HG03280 (cell line): ENCODE measurements around the gene RGS6.
A peak's percentile ranks its signal among the peaks of the same experiment; 100 is the strongest.
"Not testable (repeated sequence)": the region's sequence is repeated elsewhere in the genome, so short reads cannot be mapped to it uniquely, and the experiment has no call there.

Experiments
- ATAC-seq: cut with Tn5 transposase; IDR thresholded peaks from one replicate; pipeline ENCODE4 v1.9.1; 2021; ENCODE audit warnings: mild to moderate bottlenecking, moderate library complexity; ENCODE audit not compliant: unreplicated experiment

The RGS6 gene

DNA sequence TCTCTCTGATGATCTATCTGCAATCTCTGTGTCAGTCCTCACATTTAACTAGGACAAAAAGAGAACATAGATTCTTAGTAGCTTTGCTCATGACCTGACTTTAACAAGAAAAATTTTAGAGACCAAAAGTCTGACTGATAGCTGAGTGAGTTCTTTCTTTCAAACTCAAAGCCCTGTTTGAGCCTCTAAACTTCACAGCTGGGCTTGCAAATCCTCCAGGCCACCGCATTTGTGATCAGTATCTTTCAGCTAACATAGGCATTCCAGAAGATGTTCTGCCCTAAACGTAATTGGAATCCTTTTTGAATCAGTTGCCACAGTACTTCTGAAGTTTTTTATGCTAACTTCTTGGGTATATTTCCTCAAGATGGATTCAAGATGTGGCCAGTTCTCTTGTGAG is 502.6 kb downstream of the RGS6 start:
- ATAC-seq = no peak

DNA sequence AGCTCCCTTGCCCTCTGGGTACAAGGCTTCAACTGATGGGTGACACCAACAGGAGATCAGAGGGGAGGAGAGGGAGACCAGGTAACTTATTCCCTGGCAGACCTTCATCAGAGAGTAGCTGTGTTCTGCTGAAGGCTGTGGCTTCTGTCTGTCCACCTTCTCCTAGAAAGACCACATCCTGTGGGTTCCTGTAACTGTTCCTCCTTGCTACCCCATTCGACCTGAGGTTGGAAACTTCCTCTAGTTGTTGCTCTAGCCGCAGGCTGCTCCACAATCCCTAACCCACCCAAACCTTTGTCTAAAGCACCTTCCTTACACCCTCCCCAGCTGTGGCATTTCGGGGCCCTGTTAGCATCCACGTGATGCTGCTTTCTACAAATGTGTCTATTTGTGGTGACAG is 507.5 kb downstream of the RGS6 start:
- ATAC-seq = no peak

DNA sequence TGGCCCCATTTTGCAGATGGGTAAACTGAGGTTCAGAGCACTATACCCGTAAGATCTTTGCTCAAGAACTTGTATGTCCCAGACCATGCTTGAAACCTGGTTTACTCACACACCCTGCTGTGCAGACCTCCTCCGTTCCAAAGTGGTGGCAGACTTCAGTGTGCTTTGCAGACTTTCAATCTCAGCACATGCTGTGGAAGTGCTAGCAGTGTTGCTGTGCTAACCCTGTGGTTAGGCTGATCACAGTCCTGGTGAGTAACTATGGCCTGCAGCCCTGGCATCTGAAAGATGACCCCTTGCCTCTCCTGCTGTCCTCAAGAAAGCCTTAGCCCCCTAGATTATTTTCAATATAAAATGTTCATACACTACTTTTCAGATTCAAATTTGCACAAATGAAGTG is 511.0 kb downstream of the RGS6 start:
- ATAC-seq = no peak

DNA sequence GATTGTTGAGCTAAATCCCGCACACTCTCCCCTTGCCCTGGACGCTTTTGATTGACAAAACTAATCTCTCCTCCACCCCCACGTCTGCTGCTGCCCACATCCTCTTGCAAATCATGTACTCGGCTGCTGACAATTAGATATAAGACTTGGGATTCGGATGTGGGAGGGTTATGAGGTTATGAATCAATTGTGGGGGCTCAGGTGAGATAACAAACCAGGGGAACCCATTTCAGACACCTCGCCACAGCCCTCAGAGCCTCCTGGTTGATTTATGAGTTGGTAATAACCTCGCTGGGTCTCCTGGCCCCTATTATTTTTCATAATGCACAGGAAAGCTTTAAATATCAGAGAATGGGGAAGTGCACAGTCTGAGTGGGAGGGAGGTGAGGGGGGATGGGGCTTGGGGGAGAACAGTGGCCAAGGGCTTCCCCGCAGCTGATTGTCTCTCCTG is 511.8 kb downstream of the RGS6 start:
- ATAC-seq = no peak

DNA sequence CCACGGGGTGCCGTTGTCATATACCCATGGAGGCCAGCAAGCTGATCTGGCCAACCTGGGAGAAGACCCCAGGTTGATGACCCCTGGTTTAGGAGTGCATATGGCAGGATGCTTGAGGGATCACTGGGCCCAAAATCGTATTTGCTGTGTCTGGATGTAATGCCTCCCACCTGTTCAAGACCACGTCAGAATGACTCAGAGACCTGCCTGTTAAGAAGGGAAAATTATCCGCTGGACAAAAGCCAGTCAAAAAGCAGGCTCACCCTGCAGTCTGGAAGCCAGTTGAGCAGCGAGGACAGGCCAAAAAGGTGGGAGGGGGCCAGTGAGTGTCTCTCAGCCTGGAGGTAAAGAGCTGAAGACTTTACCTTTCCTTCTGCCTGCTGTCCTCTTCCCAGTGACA is 512.5 kb downstream of the RGS6 start:
- no peak for ATAC-seq

DNA sequence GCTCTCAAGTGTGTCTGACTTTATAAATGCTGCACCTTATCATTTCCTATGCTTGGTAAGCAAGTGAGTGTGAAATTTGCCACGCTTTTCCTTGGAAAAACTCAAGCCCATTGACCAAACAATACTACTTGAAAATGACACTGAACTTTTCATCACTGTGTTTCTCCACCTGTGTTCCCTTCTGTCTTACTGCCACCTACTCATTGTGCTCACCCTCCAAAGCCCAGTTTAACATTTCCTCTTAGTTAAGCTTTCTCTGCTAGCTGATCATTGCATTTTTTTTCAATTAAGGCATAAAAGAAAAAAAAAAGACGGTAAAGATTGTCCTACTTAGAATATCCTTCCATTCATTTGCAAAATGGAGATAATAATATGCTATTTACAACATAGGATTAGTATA is 516.0 kb downstream of the RGS6 start:
- no peak for ATAC-seq

DNA sequence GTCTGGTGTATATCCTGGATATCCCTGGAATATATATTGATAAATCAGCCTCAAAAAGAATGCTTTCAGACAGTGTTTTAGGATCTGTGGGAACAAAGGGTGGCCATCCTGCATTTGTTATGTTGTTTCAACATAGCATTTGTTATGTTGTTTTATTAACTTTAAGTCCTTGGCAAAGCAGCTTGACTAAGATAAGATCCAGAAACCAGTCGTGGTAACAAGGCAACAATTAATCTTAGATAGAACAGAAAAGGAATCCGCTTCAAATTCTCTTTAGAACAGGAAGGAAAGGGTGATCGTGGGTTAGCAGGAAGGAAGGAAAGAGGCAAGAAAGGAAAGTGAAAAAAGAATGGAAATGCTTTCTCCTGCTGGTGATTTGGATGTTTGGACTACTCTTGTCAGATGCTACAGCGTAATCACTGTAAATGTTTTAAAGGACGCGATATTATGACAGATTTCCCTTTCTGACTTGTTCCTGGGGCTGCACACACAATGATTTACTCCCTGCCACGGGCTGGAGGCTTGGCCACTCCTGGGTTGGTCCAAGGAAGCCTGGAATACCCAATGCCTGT is 518.3 kb downstream of the RGS6 start:
- no peak for ATAC-seq

DNA sequence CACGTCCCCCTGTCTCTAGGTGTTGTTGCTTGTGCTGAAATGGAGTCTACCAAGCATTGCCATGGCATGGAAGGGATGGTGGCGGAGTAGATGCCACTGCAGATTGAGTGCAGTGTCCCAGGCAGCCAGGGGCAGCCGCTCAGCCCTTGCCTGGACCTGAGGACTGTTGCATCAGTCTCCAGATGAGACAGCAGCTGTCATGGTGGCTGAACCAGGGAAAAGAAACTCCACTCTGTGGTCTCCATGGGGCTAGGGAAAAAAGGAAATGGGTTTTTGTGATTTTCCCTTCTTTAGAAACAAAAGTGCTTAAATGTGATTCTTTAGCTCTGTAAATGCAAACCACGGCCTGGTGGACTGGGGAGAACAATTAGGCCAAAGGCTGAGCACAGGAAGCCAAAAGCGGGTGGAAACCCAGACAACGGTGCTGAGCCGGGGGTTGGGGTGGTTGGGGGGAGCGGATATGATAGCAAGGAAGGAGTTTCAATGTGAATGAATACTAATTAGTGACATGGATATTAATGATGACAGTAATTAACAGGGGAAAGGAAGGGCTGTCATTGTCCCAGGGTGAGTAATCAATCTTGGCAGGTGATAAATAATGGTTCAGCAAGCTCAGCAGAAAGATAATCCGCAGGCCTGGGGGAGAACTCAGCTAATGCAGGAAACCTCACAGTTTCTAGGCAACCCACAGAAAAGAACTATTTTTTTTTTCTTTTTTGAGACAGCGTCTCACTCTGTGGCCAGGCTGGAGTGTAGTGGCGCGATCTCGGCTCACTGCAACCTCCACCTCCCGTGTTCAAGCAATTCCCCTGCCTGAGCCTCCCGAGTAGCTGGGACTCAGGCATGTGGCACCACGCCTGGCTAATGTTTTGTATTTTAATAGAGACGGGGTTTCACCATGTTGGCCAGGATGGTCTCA is 519.1 kb downstream of the RGS6 start:
- ATAC-seq = peak; percentile 52

DNA sequence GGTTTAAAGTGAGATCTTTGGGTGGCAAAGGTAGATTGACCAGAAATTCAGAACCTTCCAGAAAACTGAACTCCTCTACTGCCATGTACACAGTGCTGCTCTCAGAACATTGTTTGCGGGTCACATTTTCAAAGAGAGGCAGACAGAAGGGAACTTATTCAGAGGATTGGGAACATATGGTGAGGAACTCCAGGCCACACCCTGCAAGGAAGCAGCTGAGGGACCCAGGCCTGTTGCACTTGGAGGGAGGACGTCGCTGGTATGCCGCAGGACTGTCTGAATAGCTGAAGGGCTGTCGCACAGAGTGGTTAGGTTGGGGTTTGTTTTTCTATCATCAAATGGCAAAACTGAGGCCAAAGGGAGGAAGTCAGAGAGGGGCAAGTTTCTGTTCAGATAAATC is 520.5 kb downstream of the RGS6 start:
- ATAC-seq = no peak

DNA sequence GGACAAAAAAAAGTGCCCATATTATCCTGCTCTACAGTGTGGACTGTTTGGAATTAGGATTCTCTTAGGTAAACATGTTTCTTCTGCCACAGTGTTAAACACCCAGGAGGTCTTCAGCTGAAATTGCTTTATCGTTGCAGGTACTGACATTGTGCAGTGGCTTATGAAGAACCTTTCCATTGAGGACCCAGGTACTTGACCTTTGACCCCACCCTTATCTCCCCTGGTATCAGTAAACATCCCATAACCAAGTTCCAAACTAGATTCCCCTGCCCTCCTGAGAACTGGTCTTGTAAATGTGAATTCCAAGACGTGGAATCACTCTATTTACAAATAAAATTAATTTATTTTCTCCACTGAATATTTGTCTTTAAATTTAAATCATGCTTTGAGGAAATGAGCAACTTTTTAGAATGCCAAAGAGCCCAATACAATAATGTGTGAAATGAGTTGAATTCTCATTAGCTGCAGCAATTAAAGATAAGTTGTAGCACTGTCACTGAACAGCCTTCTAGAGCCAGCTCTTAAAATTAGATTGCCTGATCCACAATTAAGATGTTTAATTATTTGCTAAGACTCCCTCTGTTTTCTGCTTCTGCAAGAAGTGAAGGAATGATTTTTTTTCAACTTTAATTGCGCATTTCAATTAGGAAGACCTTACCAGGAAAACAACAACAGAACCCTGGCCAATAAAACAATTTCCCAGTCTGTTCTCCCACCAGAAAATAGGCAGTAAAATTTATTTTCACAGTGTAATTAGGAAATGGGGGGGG is 522.3 kb downstream of the RGS6 start:
- ATAC-seq = no peak

DNA sequence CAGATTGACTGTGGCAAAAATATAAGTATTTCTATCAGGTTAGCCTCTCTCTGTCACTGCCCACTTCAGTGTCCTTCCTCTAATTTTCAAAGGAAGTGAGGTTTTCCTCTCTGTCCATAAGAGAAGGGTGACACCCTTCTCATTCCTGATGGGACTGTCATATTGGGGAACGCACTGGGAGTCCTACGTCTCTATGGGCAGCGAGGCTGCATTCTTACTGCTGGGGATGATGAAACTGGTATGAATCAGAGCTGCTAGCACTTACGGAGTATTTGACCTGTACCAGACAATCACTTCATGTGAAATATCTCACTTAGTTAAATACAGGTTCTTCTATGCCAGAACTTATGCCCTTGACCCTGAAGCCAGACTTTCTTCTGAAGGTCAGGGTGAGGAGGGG is 525.4 kb downstream of the RGS6 start:
- ATAC-seq = no peak

DNA sequence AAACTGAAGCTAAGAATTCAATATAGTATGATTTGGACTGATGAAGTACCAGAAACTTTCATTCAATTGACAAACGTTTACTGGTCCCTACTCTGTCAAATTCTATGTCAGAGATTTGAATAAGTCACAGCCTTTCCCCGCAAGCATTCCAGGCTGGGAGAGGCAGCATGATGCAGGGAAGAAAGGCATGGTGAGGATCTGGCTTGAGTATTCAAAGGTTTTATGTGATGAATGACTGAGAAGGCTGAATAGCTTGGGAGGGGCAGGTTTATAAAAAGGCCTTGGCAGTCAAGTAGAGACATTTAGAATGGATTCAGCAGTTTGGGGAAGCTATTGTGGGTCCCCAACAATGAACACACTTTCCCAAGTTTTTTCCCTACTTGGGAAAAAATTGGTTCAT is 529.8 kb downstream of the RGS6 start:
- ATAC-seq = no peak

DNA sequence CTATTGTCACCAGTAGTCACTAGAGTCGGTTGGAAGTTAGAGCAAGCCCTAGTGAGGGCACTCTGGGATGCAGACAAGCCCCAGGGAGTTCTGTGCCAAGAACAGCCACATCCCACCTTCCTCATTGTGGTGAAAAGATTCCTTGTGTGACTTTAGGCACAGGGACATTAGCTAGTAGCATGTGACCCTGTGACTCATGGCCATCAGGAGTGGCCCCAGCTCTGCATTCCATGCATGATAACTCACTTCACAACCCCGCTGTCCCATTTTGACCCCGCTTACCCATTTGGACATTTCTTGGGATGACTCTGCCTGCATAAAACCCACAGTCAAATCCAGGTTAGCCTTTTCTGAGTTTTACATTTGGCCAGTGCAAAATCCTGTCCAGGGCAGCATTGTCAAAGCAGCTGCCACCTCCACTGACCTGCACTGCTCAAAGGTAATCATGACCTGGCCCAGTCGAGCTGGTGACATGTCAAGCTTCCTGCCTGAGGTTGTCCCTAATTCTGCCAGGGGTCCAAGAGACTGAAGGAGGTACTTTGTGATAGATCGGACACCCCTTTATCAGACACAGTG is 531.1 kb downstream of the RGS6 start:
- no peak for ATAC-seq

DNA sequence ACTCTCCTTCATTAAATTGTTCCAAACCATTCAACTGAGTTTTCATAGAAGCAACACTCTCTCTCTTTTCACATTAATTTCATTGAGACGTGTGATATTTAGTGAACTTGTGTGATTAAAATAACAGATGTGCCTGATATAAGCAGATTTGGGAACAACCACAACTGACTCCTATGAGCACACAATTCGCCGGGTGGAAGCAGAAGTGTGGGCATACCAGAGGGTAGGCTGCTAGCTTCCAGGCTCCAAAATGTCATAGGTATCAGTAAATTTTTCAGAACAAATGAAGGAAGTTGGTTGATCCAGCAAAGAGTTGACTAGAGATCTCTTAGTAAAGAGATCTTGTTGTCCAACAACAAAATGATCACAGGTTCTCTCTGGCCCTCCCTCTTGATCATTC is 532.0 kb downstream of the RGS6 start:
- no peak for ATAC-seq

DNA sequence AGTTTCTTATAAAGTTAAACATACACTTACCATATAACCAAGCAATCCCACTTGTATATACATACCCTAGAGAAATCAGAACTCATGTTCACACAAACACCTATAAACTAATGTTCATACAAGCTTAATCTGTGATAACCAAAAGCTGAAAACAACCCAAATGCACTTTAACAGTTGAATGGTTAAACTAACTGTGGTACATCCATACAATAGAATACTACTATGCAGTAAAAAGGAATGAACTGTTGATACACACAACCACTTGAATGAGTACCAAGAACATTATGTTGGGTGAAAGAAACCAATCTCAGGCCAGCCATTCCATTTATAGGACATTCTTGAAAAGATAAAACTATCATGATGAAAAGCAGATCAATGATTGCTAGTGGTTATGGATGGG is 534.1 kb downstream of the RGS6 start:
- no peak for ATAC-seq

DNA sequence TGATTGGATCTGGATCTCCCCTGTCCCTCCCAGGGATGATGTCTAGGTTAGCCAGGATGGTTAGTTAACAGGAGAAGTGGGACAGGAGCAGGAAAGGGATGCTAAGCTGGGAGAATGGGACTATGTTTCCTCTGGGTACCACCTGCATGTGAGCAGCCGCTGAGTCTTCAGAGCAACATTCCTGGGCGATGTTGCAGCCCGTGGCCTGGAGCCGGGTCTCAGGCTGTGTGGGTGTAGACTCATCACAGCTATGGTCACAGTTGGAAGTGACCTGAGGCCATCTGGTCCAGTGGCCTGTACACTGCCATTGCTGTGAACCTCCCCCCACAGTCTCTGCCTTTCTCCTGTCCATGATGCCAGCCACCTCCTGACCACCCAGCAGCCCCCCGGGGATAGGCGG is 539.1 kb downstream of the RGS6 start:
- no peak for ATAC-seq

DNA sequence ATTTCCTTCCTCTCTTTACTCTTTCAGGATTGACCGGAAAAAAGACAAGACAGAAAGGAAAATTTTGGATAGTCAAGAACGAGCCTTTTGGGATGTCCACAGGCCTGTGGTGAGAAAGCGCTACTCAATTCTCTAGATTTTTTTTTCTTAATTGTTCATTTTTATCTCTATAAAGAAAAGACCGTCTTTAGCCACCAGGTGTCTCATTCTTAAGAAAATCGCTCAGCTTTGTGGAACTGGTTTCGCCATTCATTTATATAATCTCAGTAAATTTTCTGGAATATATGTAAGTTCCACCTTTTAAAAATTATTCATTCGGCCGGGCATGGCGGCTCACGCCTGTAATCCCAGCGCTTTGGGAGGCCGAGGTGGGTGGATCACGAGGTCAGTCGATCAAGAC is 540.6 kb downstream of the RGS6 start:
- no peak for ATAC-seq

DNA sequence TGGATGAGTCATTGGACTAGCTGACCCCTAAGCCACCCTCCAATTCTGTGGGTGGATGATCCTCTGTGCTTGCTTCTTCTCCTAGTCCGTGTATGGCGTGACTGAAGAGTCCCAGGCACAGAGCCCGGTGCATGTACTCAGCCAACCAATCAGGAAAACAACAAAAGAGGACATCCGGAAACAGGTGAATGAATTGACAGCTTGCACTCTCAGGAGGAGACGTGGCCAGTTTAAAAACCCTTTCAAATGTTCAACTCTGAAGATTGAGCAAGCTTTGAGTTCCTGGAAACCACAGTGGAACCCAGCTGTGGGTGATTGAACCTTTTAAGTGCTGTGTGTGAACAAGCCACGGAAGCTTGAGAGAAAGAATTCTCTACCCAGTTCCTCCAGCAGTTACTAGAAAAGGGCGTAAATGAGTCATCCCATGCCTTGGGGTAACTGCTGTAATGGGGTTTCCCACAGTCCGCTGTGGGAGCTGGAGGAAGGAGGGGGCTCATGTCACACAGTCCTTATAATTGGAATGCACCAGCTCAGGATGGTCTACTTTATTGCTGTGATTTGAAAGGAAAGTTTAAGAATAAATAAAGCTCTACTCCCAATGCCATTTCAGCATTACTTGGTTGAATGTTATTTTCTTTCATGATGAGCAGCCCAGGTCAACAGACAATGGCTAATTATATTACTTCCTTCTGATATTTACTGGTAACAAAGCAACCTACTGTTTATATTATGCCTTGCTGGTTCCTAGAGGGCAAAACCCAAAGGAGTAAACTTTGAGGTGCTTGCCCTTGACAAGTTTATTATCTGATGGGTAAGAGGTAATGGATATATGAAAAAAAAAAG is 544.6 kb downstream of the RGS6 start:
- ATAC-seq = peak; percentile 77

DNA sequence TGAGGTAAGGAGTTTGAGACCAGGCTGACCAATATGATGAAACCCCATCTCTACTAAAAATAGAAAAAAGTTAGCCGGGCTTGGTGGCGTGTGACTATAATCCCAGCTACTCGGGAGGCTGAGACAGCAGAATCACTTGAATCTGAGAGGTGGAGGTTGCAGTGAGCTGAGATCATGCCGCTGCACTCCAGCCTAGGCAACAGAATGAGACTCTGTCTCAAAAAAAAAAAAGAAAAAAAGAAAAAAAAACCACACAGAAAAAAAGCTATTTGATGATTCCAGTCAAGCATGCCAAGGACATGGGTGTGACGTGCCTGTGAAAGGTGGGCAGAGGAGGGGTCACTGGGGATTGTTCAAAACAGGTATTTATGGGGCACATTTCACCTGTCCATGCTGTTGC is 545.3 kb downstream of the RGS6 start:
- not testable (repeated sequence) for ATAC-seq

DNA sequence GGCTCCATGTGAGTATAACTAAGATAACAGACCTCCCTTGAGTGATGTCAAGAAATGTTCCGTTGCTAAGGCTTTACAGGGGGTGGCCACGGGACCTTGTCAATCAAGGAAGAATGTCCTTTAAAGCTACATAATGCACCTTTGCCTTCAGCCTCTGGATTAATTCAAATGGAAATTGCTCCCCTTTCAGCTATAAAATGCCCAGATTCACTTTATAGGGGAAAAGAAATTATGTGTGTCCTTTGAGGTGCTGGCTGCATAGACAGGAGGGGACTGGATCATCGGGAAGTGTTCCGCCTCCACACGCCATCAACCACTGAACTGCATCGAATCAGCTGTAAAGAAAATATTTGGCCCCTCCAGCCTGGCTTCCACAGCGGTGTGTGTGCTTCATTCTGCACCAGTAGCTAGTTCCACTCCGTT is 546.3 kb downstream of the RGS6 start:
- no peak for ATAC-seq
